GM21515 (cell line): ENCODE results near the gene SHKBP1.

Source experiments
- ATAC-seq: cut with Tn5 transposase; IDR thresholded peaks from one replicate; pipeline ENCODE4 v1.9.1; 2021; ENCODE audit not compliant: unreplicated experiment

SHKBP1 gene

GRCh38 chr19:40630571-40631160, 54.0 kb downstream of the SHKBP1 start:
- ATAC-seq = no peak

GRCh38 chr19:40632311-40633036, 55.8 kb downstream of the SHKBP1 start:
- no peak for ATAC-seq

GRCh38 chr19:40633207-40633606, 56.5 kb downstream of the SHKBP1 start:
- no peak for ATAC-seq

- no peak for ATAC-seq
Measured at GRCh38 chr19:40638327-40638726, 61.7 kb downstream of the SHKBP1 start.

- ATAC-seq = no peak
Measured at GRCh38 chr19:40639638-40639982, 62.9 kb downstream of the SHKBP1 start.

GRCh38 chr19:40640744-40641143, 64.1 kb downstream of the SHKBP1 start:
- ATAC-seq = no peak
